GM23338 (cell line): ENCODE data around the gene PLCD3. TPM values are rescaled to one million over a fixed set of nuclear protein-coding genes. Genes with fewer than 3 reads are reported as not detected.

ENCODE experiments used
- ATAC-seq: fragments of 200-7000 bp; cut with Tn5 transposase; 3 replicates; pipeline ENCODE4 v1.9.1; 2020
- DNase-seq: peaks from one replicate; pipeline ENCODE4 v3.0.0-alpha.2; 2015; ENCODE audit warnings: low spot score
- H2AFZ ChIP-seq: fragments of 200-600 bp; sonication (generic); 2 replicates; pipeline ENCODE4 v1.8.0; 2016; ENCODE audit warnings: antibody characterized with exemption, mild to moderate bottlenecking, moderate library complexity
- H3F3A ChIP-seq: fragments of 200-600 bp; sonication (generic); replicated peaks from 2 replicates; pipeline ENCODE4 v1.8.0; 2017; ENCODE audit warnings: antibody characterized with exemption, mixed run types, low read depth
- H3K27ac ChIP-seq: fragments of 200-600 bp; sonication (generic); 2 replicates; pipeline ENCODE4 v1.6.1; 2016; ENCODE audit warnings: low read depth
- H3K27me3 ChIP-seq: fragments of 200-600 bp; sonication (generic); 2 replicates; pipeline ENCODE4 v1.8.0; 2016; ENCODE audit warnings: mild to moderate bottlenecking, mixed run types, moderate library complexity; ENCODE audit not compliant: insufficient read depth
- H3K36me3 ChIP-seq: fragments of 200-600 bp; sonication (generic); 2 replicates; pipeline ENCODE4 v1.8.0; 2016; ENCODE audit warnings: mild to moderate bottlenecking; ENCODE audit not compliant: insufficient read depth
- H3K4me1 ChIP-seq: fragments of 200-600 bp; sonication (generic); 2 replicates; pipeline ENCODE4 v1.8.0; 2016; ENCODE audit warnings: mild to moderate bottlenecking, moderate library complexity; ENCODE audit not compliant: insufficient read depth
- H3K4me2 ChIP-seq: fragments of 200-600 bp; sonication (generic); 2 replicates; pipeline ENCODE4 v1.7.1; 2017; ENCODE audit warnings: mixed run types
- H3K4me3 ChIP-seq: fragments of 200-600 bp; sonication (generic); 2 replicates; pipeline ENCODE4 v1.6.1; 2016; ENCODE audit warnings: mixed run types
- H3K79me2 ChIP-seq: fragments of 200-600 bp; sonication (generic); replicated peaks from 2 replicates; pipeline ENCODE4 v1.8.0; 2017; ENCODE audit warnings: mild to moderate bottlenecking; ENCODE audit not compliant: insufficient read depth
- H3K9me2 ChIP-seq: fragments of 200-600 bp; sonication (generic); 2 replicates; pipeline ENCODE4 v1.8.0; 2017; ENCODE audit not compliant: insufficient read depth
- H4K20me1 ChIP-seq: fragments of 200-600 bp; sonication (generic); replicated peaks from 2 replicates; pipeline ENCODE4 v1.8.0; 2017; ENCODE audit warnings: mild to moderate bottlenecking; ENCODE audit not compliant: insufficient read depth
- H3K27ac Mint-ChIP-seq: 2 replicates; pipeline ENCODE4 v1.8.0; 2020; ENCODE audit warnings: inconsistent platforms, mild to moderate bottlenecking, moderate library complexity, mixed read lengths
- H3K27me3 Mint-ChIP-seq: 3 replicates; pipeline ENCODE4 v1.8.0; 2022; ENCODE audit warnings: low read depth, mild to moderate bottlenecking, moderate library complexity, mixed read lengths, inconsistent platforms; ENCODE audit not compliant: insufficient read depth, poor library complexity
- H3K36me3 Mint-ChIP-seq: 3 replicates; pipeline ENCODE4 v1.8.0; 2021; ENCODE audit warnings: low read depth, mild to moderate bottlenecking, inconsistent platforms, moderate library complexity, mixed read lengths
- H3K4me1 Mint-ChIP-seq: 3 replicates; pipeline ENCODE4 v1.8.0; 2020; ENCODE audit warnings: mild to moderate bottlenecking, inconsistent platforms, mixed read lengths
- H3K4me3 Mint-ChIP-seq: 3 replicates; pipeline ENCODE4 v1.8.0; 2021; ENCODE audit warnings: moderate library complexity, mild to moderate bottlenecking, inconsistent platforms, mixed read lengths
- H3K9me3 Mint-ChIP-seq: 3 replicates; pipeline ENCODE4 v1.8.0; 2020; ENCODE audit warnings: moderate library complexity, mild to moderate bottlenecking, inconsistent platforms, mixed read lengths
- CREB1 ChIP-seq: fragments of 250-450 bp; sonication (Bioruptor Pico); IDR thresholded peaks from 2 replicates; pipeline ENCODE4 v1.5.0; 2020; ENCODE audit warnings: low read depth, mild to moderate bottlenecking, moderate library complexity
- ETS1 ChIP-seq: IDR thresholded peaks from 2 replicates; pipeline ENCODE4 v1.6.1; 2016; ENCODE audit warnings: antibody characterized with exemption
- EZH2phosphoT487 ChIP-seq: fragments of 200-600 bp; sonication (generic); IDR thresholded peaks from one replicate; pipeline ENCODE4 v1.8.1; 2018; ENCODE audit warnings: antibody characterized with exemption; ENCODE audit not compliant: unreplicated experiment
- JUNB ChIP-seq: IDR thresholded peaks from one replicate; pipeline ENCODE4 v1.6.1; 2016; ENCODE audit warnings: antibody characterized with exemption; ENCODE audit not compliant: unreplicated experiment
- NANOG ChIP-seq: IDR thresholded peaks from 2 replicates; pipeline ENCODE4 v1.6.1; 2016; ENCODE audit warnings: antibody characterized with exemption, borderline replicate concordance
- REST ChIP-seq: IDR thresholded peaks from one replicate; pipeline ENCODE4 v1.6.1; 2018; ENCODE audit warnings: antibody characterized with exemption; ENCODE audit not compliant: unreplicated experiment
- ZNF114 ChIP-seq: fragments of 250-450 bp; sonication (Bioruptor Pico); IDR thresholded peaks from 2 replicates; pipeline ENCODE4 v1.5.0; 2020; ENCODE audit warnings: mild to moderate bottlenecking, moderate library complexity
- ZNF331 ChIP-seq: fragments of 250-450 bp; sonication (Bioruptor Pico); IDR thresholded peaks from 2 replicates; pipeline ENCODE4 v1.5.0; 2020; ENCODE audit warnings: low read depth, mild to moderate bottlenecking, moderate library complexity
- ZNF462 ChIP-seq: fragments of 250-450 bp; sonication (Bioruptor Pico); IDR thresholded peaks from 2 replicates; pipeline ENCODE4 v1.5.0; 2020; ENCODE audit warnings: mild to moderate bottlenecking, moderate library complexity
- polyA plus RNA-seq: library from polyadenylated mRNA; unstranded; fragments of >200 nt; fragmentation: Nextera tagmentation; extraction: Ambion mirVana; gene quantifications from 2 replicates; pipeline ENCODE4 v1.2.1, GENCODE V29; 2016
- total RNA-seq: library from RNA; depleted of rRNA; stranded (reverse); fragments of >200 nt; shearing (Covaris generic); gene quantifications from 2 replicates; pipeline ENCODE4 v1.2.3, GENCODE V29; 2014

Gene PLCD3
- total and polyA plus RNA-seq, 2 experiments from 2014 or later: 3.0 to 32.1 TPM

- ATAC-seq (no peak), DNase-seq (no peak)
- Mint-ChIP-seq H3K27ac (no peak overlapping the region), H3K9me3 (no peaks in the 10 kb centered on the region), H3K4me1 (peaks cover 28% of the 10 kb centered on the region), H3K27me3 (peaks cover 11% of the 10 kb centered on the region), H3K36me3 (no peaks in the 10 kb centered on the region), H3K4me3 (no peak overlapping the region)
- Histone ChIP-seq H3K36me3 (no peaks in the 10 kb centered on the region), H3K4me1 (peaks cover 4% of the 10 kb centered on the region; the same call in 1 of the 2 replicates), H3K9me2 (no peaks in the 10 kb centered on the region), H3K4me2 (no peak overlapping the region), H3K4me3 (no peak overlapping the region), H4K20me1 (no peaks in the 10 kb centered on the region), H3K27me3 (no peaks in the 10 kb centered on the region), H3K27ac (no peak overlapping the region), H3K79me2 (0 out of 2 replicates have a peak, but pooled peaks cover 2% of the 10 kb centered on the region), H3F3A (no peaks in the 10 kb centered on the region), H2AFZ (no peak overlapping the region)
- no peak for TF ChIP-seq CREB1 (CRISPR knock-in tag)
- no peak for TF ChIP-seq ZNF462 (CRISPR knock-in tag)
- TF ChIP-seq JUNB: no peak
- TF ChIP-seq EZH2phosphoT487: no peak
- TF ChIP-seq ZNF331 (CRISPR knock-in tag): no peak
- no peak for TF ChIP-seq ZNF114 (CRISPR knock-in tag)
- TF ChIP-seq NANOG: no peak
- TF ChIP-seq ETS1: no peak
- no peak for TF ChIP-seq REST
Measured at GRCh38 chr17:45117848-45118646, 14.3 kb downstream of the PLCD3 start.
